ENCODE results near the gene ZNF451.

ZNF451 gene

GRCh38 chr6:57205550-57206328 lies 115.8 kb downstream of the ZNF451 start:
- TF ChIP-seq, protein P1, sequence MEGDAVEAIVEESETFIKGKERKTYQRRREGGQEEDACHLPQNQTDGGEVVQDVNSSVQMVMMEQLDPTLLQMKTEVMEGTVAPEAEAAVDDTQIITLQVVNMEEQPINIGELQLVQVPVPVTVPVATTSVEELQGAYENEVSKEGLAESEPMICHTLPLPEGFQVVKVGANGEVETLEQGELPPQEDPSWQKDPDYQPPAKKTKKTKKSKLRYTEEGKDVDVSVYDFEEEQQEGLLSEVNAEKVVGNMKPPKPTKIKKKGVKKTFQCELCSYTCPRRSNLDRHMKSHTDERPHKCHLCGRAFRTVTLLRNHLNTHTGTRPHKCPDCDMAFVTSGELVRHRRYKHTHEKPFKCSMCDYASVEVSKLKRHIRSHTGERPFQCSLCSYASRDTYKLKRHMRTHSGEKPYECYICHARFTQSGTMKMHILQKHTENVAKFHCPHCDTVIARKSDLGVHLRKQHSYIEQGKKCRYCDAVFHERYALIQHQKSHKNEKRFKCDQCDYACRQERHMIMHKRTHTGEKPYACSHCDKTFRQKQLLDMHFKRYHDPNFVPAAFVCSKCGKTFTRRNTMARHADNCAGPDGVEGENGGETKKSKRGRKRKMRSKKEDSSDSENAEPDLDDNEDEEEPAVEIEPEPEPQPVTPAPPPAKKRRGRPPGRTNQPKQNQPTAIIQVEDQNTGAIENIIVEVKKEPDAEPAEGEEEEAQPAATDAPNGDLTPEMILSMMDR (IDR thresholded peaks at IDR 0.05; ENCODE audit: low read length, missing control alignments) = no peak
- no peak overlapping the region for H3K4me3 ChIP-seq (replicated peaks; ENCODE audit: low read depth, low read length)
- DNase-seq (ENCODE audit: low read depth) = no peak

DNA sequence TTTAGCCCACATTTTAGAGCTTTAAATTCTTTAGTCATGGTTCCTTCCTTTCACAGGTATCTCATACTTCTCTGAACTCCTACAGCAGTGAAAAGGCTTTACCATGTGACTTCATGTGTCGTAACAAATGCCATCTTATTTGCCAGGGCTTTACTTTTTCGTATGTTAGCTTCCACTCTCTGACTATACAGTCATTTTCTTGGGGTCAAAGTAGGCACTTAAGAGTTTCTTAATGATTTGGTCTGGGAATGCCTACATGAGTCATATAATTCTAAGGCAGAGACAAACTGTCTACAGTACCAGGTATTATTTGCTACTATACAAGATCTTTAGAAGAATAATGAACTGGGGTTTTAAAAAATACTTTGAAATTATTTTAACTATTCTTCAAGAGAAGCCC lies 117.2 kb downstream of the ZNF451 start:
- TF ChIP-seq, protein P1 (IDR thresholded peaks at IDR 0.05; ENCODE audit: low read length, missing control alignments) = no peak
- H3K4me3 ChIP-seq (replicated peaks; ENCODE audit: low read depth, low read length) = no peak overlapping the region
- peak; percentile 43 for DNase-seq (ENCODE audit: low read depth)

DNA sequence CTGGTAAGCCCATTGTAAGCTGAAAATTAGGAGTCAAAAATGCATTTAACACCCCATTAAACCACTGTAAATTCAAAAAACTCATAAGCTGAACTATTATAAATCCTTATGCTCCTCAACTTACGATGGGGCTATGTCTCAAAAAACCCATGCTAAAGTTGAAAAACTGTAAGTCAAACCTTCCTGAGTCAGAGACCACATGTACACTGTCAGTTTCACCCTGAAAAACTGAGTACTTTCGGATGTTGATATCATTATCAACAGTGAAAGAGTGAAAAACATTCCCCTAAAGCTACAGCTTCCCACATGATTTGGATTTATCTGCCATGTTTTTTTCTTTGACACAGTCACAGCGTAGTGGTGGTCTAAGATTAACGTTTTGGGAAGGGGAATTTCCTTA lies 117.9 kb downstream of the ZNF451 start:
- TF ChIP-seq, protein P1 (IDR thresholded peaks at IDR 0.05; ENCODE audit: low read length, missing control alignments) = no peak
- H3K4me3 ChIP-seq (replicated peaks; ENCODE audit: low read depth, low read length) = no peak overlapping the region
- DNase-seq (ENCODE audit: low read depth) = no peak

- H3K4me3 ChIP-seq (replicated peaks; ENCODE audit: low read depth, low read length) = no peak overlapping the region
- TF ChIP-seq, protein P1 (IDR thresholded peaks at IDR 0.05; ENCODE audit: low read length, missing control alignments) = no peak
- no peak for DNase-seq (ENCODE audit: low read depth)
Observed at GRCh38 chr6:57209030-57209429, 119.0 kb downstream of the ZNF451 start.

DNA sequence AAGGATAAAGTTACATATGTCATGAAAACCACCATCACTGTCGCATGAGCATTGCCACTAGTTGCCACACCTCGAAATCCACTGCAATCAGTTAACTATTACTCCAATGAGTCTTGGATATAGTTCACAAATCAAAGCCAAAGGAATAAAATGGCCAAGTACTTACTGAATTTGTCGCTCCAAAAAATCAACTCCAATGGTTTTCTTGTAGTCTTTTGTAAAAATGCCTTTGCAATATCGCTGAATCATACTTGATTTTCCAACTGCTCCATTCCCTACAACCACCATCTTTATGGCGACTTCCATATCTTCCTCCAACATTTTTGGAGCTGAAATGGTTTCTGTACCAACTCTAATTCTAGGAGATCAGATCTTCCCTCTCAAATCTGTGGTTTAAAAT lies 120.1 kb downstream of the ZNF451 start:
- H3K4me3 ChIP-seq (replicated peaks; ENCODE audit: low read depth, low read length) = no peak overlapping the region
- TF ChIP-seq, protein P1 (IDR thresholded peaks at IDR 0.05; ENCODE audit: low read length, missing control alignments) = no peak
- DNase-seq (ENCODE audit: low read depth) = no peak

GRCh38 chr6:57215260-57215659 lies 125.3 kb downstream of the ZNF451 start:
- no peak overlapping the region for H3K4me3 ChIP-seq (replicated peaks; ENCODE audit: low read depth, low read length)
- TF ChIP-seq, protein P1 (IDR thresholded peaks at IDR 0.05; ENCODE audit: low read length, missing control alignments) = no peak
- DNase-seq (ENCODE audit: low read depth) = no peak
